Astrocyte (in vitro differentiated cells and primary cell): ENCODE data around the gene LYL1. TPM values are rescaled to one million over a fixed set of nuclear protein-coding genes. Genes with fewer than 3 reads are reported as not detected.

ENCODE experiments used
- DNase-seq: peaks from one replicate; pipeline ENCODE4 v3.0.0-alpha.2; 2010; ENCODE audit warnings: low read depth
- FAIRE-seq: peaks from 2 replicates; lab custom pipeline; 2011; peaks lifted over from hg19 to GRCh38; lab: Jason Lieb, UNC
- H2AFZ ChIP-seq: 2 replicates; pipeline ENCODE4 v1.6.0; 2012; ENCODE audit warnings: low read depth, low read length, inconsistent platforms
- H3K27ac ChIP-seq: 2 replicates; pipeline ENCODE4 v1.5.1; 2011; ENCODE audit warnings: low read depth, low read length, inconsistent platforms
- H3K27me3 ChIP-seq: 2 replicates; pipeline ENCODE4 v1.6.0; 2011; ENCODE audit warnings: low read length, inconsistent platforms; ENCODE audit not compliant: insufficient read depth
- H3K36me3 ChIP-seq: 2 replicates; pipeline ENCODE4 v1.5.1; 2011; ENCODE audit warnings: low read length, inconsistent platforms; ENCODE audit not compliant: insufficient read depth
- H3K4me1 ChIP-seq: 2 replicates; pipeline ENCODE4 v1.5.1; 2011; ENCODE audit warnings: low read length, inconsistent platforms; ENCODE audit not compliant: insufficient read depth
- H3K4me2 ChIP-seq: 2 replicates; pipeline ENCODE4 v1.6.0; 2012; ENCODE audit warnings: low read length, inconsistent platforms
- H3K4me3 ChIP-seq: 2 replicates; pipeline ENCODE4 v1.5.1; 2011; ENCODE audit warnings: low read depth, mild to moderate bottlenecking, low read length, inconsistent platforms; ENCODE audit not compliant: insufficient read depth
- H3K79me2 ChIP-seq: 2 replicates; pipeline ENCODE4 v1.6.0; 2012; ENCODE audit warnings: mild to moderate bottlenecking, low read length, inconsistent platforms; ENCODE audit not compliant: insufficient read depth
- H3K9ac ChIP-seq: 2 replicates; pipeline ENCODE4 v1.6.0; 2012; ENCODE audit warnings: mild to moderate bottlenecking, low read length, inconsistent platforms
- H3K9me3 ChIP-seq: 2 replicates; pipeline ENCODE4 v1.5.1; 2012; ENCODE audit warnings: low read depth, mild to moderate bottlenecking, low read length, inconsistent platforms; ENCODE audit not compliant: insufficient read depth
- H4K20me1 ChIP-seq: 2 replicates; pipeline ENCODE4 v1.6.0; 2012; ENCODE audit warnings: low read length, inconsistent platforms; ENCODE audit not compliant: insufficient read depth
- H3K27ac Mint-ChIP-seq: one replicate; pipeline ENCODE4 v1.8.0; 2021; ENCODE audit warnings: mild to moderate bottlenecking, mixed read lengths; ENCODE audit not compliant: unreplicated experiment
- H3K27me3 Mint-ChIP-seq: one replicate; pipeline ENCODE4 v1.8.0; 2021; ENCODE audit warnings: low read depth, mixed read lengths; ENCODE audit not compliant: unreplicated experiment
- H3K36me3 Mint-ChIP-seq: one replicate; pipeline ENCODE4 v1.8.0; 2021; ENCODE audit warnings: low read depth, mixed read lengths; ENCODE audit not compliant: unreplicated experiment
- H3K4me1 Mint-ChIP-seq: one replicate; pipeline ENCODE4 v1.8.0; 2021; ENCODE audit warnings: low read depth, mixed read lengths; ENCODE audit not compliant: unreplicated experiment
- H3K4me3 Mint-ChIP-seq: one replicate; pipeline ENCODE4 v1.8.0; 2021; ENCODE audit warnings: mild to moderate bottlenecking, moderate library complexity, mixed read lengths; ENCODE audit not compliant: unreplicated experiment
- H3K9me3 Mint-ChIP-seq: one replicate; pipeline ENCODE4 v1.8.0; 2021; ENCODE audit warnings: mild to moderate bottlenecking, mixed read lengths; ENCODE audit not compliant: unreplicated experiment
- CTCF ChIP-seq: IDR thresholded peaks from 2 replicates; pipeline ENCODE4 v1.5.1; 2011; ENCODE audit warnings: low read depth, mild to moderate bottlenecking, inconsistent platforms, low read length, moderate library complexity; ENCODE audit not compliant: insufficient read depth
- EZH2 ChIP-seq: IDR thresholded peaks from 2 replicates; pipeline ENCODE4 v1.6.1; 2012; ENCODE audit warnings: mild to moderate bottlenecking, low read length, inconsistent platforms; ENCODE audit not compliant: insufficient read depth
- total RNA-seq: library from RNA; stranded (reverse); gene quantifications from 2 replicates; pipeline ENCODE4 v1.2.1, GENCODE V29; 2021

LYL1 gene
- total RNA-seq, 1 donor from 2014 or later: 0.27 TPM

DNA sequence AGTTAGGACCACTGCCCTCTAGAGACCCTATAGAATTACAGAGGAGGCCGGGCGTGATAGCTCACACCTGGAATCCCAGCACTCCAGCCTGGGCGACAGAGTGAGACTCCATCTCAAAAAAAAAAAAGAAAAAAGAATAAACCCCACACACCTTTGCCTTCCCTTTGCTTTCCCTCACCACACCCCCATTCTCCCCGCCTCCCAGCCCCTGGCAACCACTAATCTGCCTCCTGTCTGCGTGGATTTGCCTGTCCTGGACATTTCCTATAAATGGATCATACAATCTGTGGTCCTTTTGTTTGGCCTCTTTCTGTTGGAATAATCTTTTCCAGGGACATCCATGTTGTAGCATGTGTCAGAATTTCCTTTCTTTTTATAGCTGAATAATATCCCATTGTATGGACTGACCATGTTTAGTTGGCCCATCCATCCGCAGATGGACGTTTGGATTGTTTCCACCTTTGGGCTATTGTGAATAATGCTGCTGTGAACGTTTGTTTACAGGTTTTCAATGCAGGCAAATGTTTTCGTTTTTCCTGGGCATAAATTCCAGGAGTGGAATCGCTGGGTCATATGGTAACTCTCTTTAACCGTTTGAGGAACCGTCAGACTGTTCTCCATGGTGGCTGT lies 30.7 kb upstream of the LYL1 start:
- Histone ChIP-seq H4K20me1 (peaks cover 93% of the 10 kb centered on the region), H3K79me2 (peaks cover 95% of the 10 kb centered on the region), H3K4me3 (no peak overlapping the region), H3K4me1 (peaks cover 15% of the 10 kb centered on the region), H3K36me3 (peaks cover 6% of the 10 kb centered on the region), H3K9ac (no peak overlapping the region), H2AFZ (no peak overlapping the region), H3K4me2 (no peak overlapping the region), H3K27me3 (no peaks in the 10 kb centered on the region), H3K9me3 (no peaks in the 10 kb centered on the region), H3K27ac (no peak overlapping the region)
- Mint-ChIP-seq H3K4me3 (peak overlapping the region; percentile 62), H3K9me3 (no peaks in the 10 kb centered on the region), H3K27ac (peak overlapping the region; percentile 3), H3K4me1 (peaks cover 19% of the 10 kb centered on the region), H3K27me3 (no peaks in the 10 kb centered on the region), H3K36me3 (peaks cover 21% of the 10 kb centered on the region)
- TF ChIP-seq CTCF (no peak), EZH2 (no peak)
- no peak for DNase-seq
- FAIRE-seq: no peak

DNA sequence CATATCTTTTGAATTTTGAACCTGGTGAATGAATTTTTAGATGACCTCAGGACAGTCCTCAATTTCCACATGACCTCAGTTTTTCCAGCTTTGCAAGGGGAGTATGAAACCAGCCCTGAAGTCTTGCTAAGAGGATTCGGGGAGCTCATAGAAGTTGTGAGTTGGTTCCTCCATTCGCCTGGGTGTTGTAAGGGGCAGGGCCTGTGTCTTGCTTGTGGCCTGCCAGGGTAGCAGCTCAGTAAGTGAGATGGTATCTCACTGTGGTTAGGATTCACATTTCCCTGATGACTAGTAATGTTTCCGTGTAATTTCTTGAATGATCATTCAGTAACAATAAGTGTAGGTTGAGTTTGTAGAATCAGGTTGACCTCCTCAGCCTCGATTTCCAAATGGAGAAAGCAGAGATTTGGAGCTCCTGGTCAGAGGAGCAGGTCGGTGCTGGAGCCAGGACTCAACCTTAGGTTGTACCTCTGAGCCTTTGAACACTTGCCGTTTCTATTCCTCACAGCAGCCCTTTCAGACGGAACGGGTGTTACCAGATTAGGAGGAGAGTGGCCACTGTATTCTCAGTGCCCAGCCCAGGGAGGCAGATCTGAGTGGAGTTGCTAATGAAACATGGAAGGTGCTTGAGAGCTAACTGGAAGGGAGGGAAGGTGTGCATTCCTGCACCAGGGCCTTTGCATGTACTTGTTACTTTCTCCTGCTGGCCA lies 30.0 kb upstream of the LYL1 start:
- DNase-seq: peak; percentile 84
- Histone ChIP-seq H3K4me2 (peak overlapping the region; percentile 52), H4K20me1 (peaks cover 96% of the 10 kb centered on the region), H3K9ac (peak overlapping the region; percentile 3), H3K36me3 (peaks cover 4% of the 10 kb centered on the region), H2AFZ (no peak overlapping the region), H3K79me2 (peaks cover 97% of the 10 kb centered on the region), H3K4me1 (peaks cover 15% of the 10 kb centered on the region), H3K27ac (peak overlapping the region; percentile 56), H3K4me3 (no peak overlapping the region), H3K27me3 (no peaks in the 10 kb centered on the region), H3K9me3 (no peaks in the 10 kb centered on the region)
- Mint-ChIP-seq H3K4me1 (peaks cover 25% of the 10 kb centered on the region), H3K27me3 (no peaks in the 10 kb centered on the region), H3K27ac (peak overlapping the region; percentile 54), H3K36me3 (peaks cover 15% of the 10 kb centered on the region), H3K9me3 (no peaks in the 10 kb centered on the region), H3K4me3 (no peak overlapping the region)
- FAIRE-seq: peak; percentile 43
- TF ChIP-seq EZH2: no peak
- no peak for TF ChIP-seq CTCF
